Epidermal melanocyte (primary cell): ENCODE data around the gene PATJ.
"Not testable (repeated sequence)": the region's sequence is repeated elsewhere in the genome, so short reads cannot be mapped to it uniquely, and the experiment has no call there.

ENCODE experiments used
- DNase-seq: peaks from one replicate; pipeline ENCODE4 v3.0.0; 2011; ENCODE audit warnings: low spot score; ENCODE audit not compliant: insufficient read length

Gene PATJ

GRCh38 chr1:62208087-62208486, 465.8 kb downstream of the PATJ start:
- DNase-seq, result no peak

DNA sequence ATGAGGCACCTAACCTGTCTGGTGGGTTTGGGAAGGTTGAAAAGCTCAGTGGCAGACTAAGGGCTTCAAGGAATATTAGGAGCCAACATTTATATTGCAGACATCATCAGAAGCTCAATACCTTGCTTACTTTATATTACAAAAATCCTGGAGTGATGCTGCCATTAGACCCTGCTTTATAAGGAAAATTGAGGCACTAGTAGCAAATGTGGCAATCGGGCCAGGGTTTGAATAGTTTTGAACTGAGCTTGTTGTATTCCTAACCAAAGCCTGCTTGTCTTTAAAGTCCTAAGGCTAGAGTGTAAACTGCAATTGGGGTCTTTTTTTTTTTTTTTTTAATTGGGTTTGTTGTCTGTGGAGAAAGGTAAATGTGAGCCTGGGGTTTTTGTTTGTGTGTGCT, 466.7 kb downstream of the PATJ start:
- DNase-seq, result no peak

DNA sequence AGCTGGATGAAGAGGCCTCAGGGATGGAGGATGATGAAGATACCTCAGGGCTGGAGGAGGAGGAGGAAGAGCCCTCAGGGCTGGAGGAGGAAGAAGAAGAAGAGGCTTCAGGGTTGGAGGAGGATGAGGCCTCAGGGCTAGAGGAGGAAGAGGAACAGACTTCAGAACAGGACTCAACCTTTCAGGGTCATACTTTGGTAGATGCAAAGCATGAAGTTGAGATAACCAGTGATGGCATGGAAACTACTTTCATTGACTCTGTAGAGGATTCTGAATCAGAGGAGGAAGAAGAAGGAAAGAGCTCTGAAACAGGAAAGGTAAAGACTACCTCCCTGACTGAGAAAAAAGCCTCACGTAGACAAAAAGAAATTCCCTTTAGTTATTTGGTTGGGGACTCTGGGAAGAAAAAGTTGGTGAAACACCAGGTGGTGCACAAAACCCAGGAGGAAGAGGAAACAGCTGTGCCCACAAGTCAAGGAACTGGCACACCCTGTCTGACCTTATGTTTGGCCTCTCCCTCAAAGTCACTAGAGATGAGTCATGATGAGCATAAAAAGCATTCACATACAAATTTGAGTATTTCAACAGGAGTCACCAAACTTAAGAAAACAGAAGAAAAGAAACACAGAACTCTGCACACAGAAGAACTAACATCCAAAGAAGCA, 467.8 kb downstream of the PATJ start:
- DNase-seq, result no peak

GRCh38 chr1:62210960-62211359, 468.7 kb downstream of the PATJ start:
- DNase-seq, result no peak

DNA sequence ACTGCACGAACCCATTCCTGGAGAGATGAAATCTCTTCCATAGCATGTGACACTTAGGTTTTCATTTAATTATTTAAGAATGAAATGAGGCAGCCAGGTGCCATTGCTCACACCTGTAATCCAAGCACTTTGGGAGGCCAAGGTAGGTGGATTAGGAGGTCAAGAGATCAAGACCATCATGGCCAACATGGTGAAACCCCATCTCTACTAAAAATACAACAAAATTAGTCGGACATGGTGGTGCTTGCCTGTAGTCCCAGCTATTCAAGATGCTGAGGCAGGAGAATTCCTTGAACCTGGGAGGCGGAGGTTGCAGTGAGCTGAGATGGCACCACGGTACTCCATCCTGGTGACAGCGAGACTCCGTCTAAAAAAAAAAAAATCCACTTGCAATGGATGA, 470.1 kb downstream of the PATJ start:
- DNase-seq, result no peak

- DNase-seq, result no peak
Observed at GRCh38 chr1:62213075-62213914, 471.0 kb downstream of the PATJ start.

- DNase-seq, result no peak
Observed at GRCh38 chr1:62218604-62219003, 476.3 kb downstream of the PATJ start.

DNA sequence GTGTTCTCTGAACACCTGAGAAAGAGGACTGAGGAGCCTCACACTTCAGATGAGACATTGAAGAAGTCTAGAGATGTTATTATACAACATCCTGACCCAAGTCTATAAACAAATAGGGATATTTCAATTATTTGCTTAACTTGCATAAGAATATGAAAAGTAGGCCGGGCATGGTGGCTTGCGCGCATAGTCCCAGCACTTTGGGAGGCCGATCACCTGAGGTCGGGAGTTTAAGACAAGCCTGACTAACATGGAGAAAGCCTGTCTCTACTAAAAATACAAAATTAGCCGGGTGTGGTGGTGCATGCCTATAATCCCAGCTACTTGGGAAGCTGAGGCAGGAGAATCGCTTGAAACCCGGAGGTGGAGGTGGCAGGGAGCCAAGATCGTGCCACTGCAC, 478.2 kb downstream of the PATJ start:
- not testable (repeated sequence) for DNase-seq

DNA sequence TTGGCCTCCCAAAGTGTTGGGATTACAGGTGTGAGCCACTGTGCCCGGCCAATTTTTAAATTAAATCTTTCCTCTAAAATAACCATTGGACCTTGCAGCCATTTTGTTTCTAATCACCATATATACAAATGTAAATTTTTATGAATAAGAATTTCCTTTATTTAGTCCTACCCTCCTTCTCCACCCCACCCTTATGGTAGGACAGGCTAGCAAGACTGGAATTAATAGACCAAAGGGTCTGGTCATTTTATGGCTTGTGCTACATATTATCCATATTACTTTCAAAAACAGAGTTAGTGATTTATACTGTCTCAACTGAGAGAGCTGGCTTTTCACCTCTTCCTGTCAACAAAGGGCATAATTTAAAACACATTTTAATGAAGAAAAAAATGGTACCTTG, 478.9 kb downstream of the PATJ start:
- DNase-seq, result no peak

DNA sequence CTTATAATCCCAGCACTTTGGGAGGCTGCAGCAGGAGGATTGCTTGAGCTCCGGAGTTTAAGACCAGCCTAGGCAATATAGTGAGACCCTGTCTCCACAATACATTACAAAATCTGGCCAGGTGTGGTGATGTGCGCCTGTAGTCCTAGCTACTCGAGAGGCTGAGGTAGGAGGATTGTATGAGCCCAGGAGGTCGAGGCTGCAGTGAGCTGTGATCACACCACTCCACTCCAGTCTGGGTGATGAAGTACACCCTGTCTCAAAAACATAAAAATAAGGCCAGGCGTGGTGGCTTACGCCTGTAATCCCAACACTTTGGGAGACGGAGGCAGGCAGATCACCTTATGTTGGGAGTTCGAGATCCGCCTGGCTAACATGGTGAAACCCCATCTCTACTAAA, 480.0 kb downstream of the PATJ start:
- DNase-seq, result no peak

DNA sequence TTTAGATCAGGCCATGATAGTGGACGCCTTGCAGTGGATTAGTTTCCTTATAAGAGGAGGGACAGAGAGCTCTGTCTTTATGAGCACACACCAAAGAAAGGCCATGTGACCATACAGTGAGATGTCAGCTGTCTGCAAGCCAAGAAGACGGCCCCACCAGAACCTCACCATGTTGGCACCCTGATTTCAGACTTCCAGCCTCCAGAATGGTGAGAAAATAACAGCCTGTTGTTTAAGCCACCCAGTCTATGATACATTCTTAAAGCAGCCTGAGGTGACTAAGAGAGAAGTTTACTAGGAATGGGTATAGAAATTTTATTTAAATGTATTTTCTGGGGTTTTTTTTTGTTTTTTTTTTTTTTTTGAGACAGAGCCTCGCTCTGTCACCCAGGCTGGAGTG, 481.9 kb downstream of the PATJ start:
- DNase-seq, result no peak

DNA sequence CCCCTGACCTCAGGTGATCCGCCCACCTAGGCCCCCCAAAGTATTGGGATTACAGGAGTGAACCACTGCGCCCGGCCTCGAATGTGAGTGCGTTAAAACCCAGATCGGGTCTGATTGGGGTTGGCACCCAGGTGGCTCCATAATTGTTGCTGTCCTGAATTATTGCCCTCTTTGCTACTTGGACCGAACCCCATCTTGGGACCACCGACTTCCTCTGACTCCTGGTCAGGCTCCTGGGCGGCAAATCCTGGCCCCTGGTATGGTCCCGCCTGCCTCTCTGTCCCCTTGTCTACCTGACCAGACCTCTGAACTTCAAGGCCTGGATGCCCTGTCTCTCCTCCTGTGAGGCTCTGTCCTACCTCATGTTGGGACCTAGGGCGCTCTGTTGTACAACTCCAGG, 485.2 kb downstream of the PATJ start:
- no peak for DNase-seq
